BJ (cell line): ENCODE results near the gene DCAF10. TPM values are rescaled to one million over a fixed set of nuclear protein-coding genes. Genes with fewer than 3 reads are reported as not detected.
"Not testable (repeated sequence)": the region's sequence is repeated elsewhere in the genome, so short reads cannot be mapped to it uniquely, and the experiment has no call there.

Experiments
- CTCF ChIA-PET: fragments of 350-600 bp; formaldehyde crosslinking; extraction: SDS; loops from one replicate; lab custom pipeline; 2021; ENCODE audit warnings: antibody characterized with exemption, inconsistent platforms; lab: Yijun Ruan, JAX
- POLR2A ChIA-PET: fragments of 300-600 bp; sonication (Branson Sonifier 250); formaldehyde crosslinking; extraction: SDS; loops from one replicate; lab custom pipeline; 2021; ENCODE audit warnings: antibody characterized with exemption; lab: Charles Lee
- DNase-seq: peaks from one replicate; pipeline ENCODE4 v3.0.0-alpha.2; 2011; ENCODE audit warnings: low read depth
- H3K27me3 ChIP-seq: 2 replicates; pipeline ENCODE4 v1.6.0; 2011; ENCODE audit warnings: low read length; ENCODE audit not compliant: control insufficient read depth, insufficient read depth
- H3K36me3 ChIP-seq: 2 replicates; pipeline ENCODE4 v1.5.1; 2011; ENCODE audit warnings: low read length; ENCODE audit not compliant: control insufficient read depth, insufficient read depth
- H3K4me3 ChIP-seq: 2 replicates; pipeline ENCODE4 v1.5.1; 2011; ENCODE audit warnings: low read depth, mild to moderate bottlenecking, control low read depth, low read length
- CTCF ChIP-seq: IDR thresholded peaks from 2 replicates; pipeline ENCODE4 v1.5.1; 2011; ENCODE audit warnings: low read depth, mild to moderate bottlenecking, control low read depth, inconsistent platforms, low read length, moderate library complexity; ENCODE audit not compliant: insufficient read depth
- polyA plus RNA-seq: library from polyadenylated mRNA; depleted of rRNA; stranded (reverse); fragments of >200 nt; gene quantifications from 2 replicates; pipeline ENCODE4 v1.2.3, GENCODE V29; 2011

DCAF10 gene
- polyA plus RNA-seq, 1 experiment, result 22.0 TPM

DNA sequence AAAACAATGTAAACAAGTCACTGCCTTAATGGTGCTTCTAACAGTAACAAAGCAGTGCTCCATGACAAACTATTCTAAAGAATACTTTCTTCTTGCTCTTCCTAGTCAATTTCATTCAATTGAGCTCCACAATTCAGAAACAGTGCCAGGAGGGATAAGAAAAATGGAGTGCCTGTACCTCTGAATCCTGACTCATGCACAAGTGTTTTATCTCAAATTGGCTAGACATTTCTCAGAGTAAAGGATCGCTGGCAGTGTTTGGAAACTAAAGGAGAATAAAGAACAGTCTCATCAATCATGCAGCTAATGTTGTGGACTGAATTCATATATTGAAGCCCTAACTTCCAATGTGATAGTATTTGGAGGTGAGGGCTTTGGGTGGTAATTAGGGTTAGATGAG, 75.8 kb downstream of the DCAF10 start:
- Histone ChIP-seq H3K27me3 (no peaks in the 10 kb centered on the region), H3K36me3 (0 out of 2 replicates have a peak, but pooled peaks cover 2% of the 10 kb centered on the region), H3K4me3 (no peak overlapping the region)
- TF ChIP-seq CTCF, result no peak
- CTCF ChIA-PET, result interaction anchor here (1.7 kb wide), 1 partner anchor 8 kb away, joined by 4 read pairs; no protein-coding TSS in a partner anchor
- no peak for DNase-seq
- POLR2A ChIA-PET, result no interaction called here

DNA sequence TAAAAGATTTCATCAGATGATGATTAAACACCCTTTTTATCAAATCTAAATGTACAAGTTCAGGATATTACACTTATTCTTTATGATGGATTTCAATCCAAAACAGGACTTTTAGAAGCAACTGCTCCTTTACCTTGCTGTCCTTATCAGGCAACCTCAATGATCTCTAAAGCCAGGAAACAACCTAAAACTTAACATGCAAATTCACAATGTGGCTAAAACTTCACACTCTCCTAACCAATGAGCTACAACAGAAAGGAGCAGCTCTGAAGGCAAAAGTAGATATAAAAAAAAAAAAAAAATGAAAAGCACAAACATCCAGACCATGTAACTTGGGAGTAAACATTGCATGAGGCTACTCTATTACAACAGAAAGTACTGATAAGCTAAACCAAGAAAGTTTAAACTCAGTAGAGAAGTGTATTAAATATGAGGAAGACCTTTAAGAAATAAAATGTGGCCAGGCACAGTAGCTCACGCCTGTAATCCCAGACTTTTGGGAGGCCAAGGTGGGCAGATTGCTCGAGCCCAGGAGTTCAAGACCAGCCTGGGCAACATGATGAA, 80.4 kb downstream of the DCAF10 start:
- 0 out of 2 replicates have a peak, but pooled peaks cover 2% of the 10 kb centered on the region for H3K36me3 ChIP-seq
- ChIA-PET POLR2A (interaction anchor here (0.6 kb wide), 1 partner anchor 430 kb away, joined by 4 read pairs; no protein-coding TSS in a partner anchor), CTCF (no interaction called here)
- H3K27me3 ChIP-seq, result no peaks in the 10 kb centered on the region
- H3K4me3 ChIP-seq, result no peak overlapping the region
- no peak for DNase-seq
- no peak for TF ChIP-seq CTCF

DNA sequence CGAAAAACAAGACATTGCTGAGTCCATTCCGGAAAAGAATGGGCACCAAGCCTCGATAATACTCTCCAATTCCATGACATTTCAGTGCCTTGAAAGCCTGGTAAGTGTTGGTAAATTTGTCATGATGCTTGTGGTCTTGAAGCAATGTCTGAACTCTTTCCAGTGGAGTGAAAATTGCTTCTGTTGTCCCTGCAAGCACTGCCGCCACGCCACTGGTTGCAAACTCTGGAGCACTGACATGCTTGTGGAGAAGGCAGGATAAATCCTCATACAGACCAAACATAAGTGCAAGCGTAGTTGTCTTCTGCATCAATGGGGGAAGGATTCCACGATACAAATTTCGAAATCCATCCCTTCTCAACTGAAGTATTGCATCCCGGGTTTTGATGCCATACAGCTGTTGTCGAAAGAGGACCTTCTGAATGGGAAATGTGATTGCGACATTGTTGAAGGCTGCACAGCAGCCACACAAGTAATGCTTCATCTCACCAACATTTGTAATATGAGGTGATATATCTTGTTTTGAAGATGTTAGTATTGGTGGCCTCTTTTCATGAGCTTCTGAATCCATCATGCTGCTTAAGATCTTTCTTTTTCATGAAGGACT, 87.5 kb downstream of the DCAF10 start:
- H3K27me3 ChIP-seq, DNase-seq, POLR2A ChIA-PET, H3K36me3 ChIP-seq, H3K4me3 ChIP-seq: not testable (repeated sequence)
- CTCF ChIA-PET, result interaction anchor here (0.9 kb wide), 1 partner anchor 13 kb away, joined by 3 read pairs; no protein-coding TSS in a partner anchor

- H3K4me3 ChIP-seq, result no peak overlapping the region
- H3K27me3 ChIP-seq, result no peaks in the 10 kb centered on the region
- ChIA-PET CTCF (interaction anchor here (1.0 kb wide), 1 partner anchor 133 kb away, joined by 4 read pairs; no protein-coding TSS in a partner anchor), POLR2A (no interaction called here)
- H3K36me3 ChIP-seq, result peaks cover 2% of the 10 kb centered on the region
- DNase-seq, result no peak
- no peak for TF ChIP-seq CTCF
These were observed 88.9 kb downstream of the DCAF10 start for GRCh38 chr9:37889536-37889935.

DNA sequence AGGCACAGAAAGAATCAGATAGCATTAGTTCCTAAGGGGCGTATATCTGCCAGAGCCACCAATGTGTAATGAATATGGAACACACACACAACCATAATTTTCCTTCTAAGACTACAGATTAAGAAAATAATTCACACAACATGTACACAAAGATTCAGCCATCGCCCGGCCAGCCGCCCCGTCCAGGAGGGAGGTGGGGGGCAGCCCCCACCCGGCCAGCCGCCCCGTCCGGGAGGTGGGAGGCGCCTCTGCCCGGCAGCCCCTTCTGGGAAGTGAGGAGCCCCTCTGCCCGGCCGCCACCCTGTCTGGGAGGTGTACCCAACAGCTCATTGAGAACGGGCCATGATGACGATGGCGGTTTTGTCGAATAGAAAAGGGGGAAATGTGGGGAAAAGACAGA, 90.4 kb downstream of the DCAF10 start:
- H3K36me3 ChIP-seq, H3K4me3 ChIP-seq, CTCF ChIA-PET, DNase-seq, H3K27me3 ChIP-seq, POLR2A ChIA-PET: not testable (repeated sequence)

GRCh38 chr9:37892063-37892462, 91.5 kb downstream of the DCAF10 start:
- Histone ChIP-seq H3K4me3 (no peak overlapping the region), H3K27me3 (no peaks in the 10 kb centered on the region), H3K36me3 (peaks cover 5% of the 10 kb centered on the region)
- ChIA-PET POLR2A (no interaction called here), CTCF (no interaction called here)
- no peak for TF ChIP-seq CTCF
- DNase-seq, result no peak
